SK-N-MC (cell line): ENCODE data around the gene NSFL1C.

Experiments
- EZH2 ChIP-seq: fragments of 200-600 bp; sonication (generic); IDR thresholded peaks from one replicate; pipeline ENCODE4 v1.6.1; 2017; ENCODE audit warnings: antibody characterized with exemption
- POLR2AphosphoS5 ChIP-seq: IDR thresholded peaks from 2 replicates; pipeline ENCODE4 v1.6.1; 2012; ENCODE audit warnings: mild to moderate bottlenecking, low read depth, low read length, borderline replicate concordance

DNA sequence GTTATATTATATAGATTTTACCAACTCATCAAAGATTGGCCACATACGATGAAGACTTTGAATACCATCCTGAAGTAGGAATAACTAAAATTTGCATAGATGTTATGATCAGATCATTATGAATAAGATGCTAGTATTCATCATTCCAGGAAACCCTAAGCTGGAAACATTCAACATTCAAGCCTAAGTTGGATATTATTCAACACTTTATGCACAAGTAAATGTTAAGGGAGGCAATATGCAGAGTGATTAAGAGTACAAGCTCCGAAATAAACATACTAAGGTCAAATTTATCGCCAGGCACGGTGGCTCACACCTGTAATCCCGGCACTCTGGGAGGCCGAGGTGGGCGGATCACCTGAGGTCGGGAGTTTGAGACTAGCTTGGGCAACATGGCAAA lies 30.4 kb downstream of the NSFL1C start:
- no peak for TF ChIP-seq POLR2AphosphoS5
- no peak for TF ChIP-seq EZH2
